HepG2 (cell line): Measurements from ENCODE around the gene TOB1. TPM values are rescaled to one million over a fixed set of nuclear protein-coding genes. Genes with fewer than 3 reads are reported as not detected.

ENCODE experiments used
- ASH2L ChIP-seq: fragments of 300-600, 200-600 bp; sonication (generic); IDR thresholded peaks from 2 replicates; pipeline ENCODE4 v1.7.0; 2017; ENCODE audit warnings: low read depth, mild to moderate bottlenecking, moderate library complexity, mixed read lengths, low read length; ENCODE audit not compliant: insufficient read length
- HMGA1 ChIP-seq: sonication (generic); formaldehyde crosslinking; conservative IDR thresholded peaks from 2 replicates; pipeline ENCODE4 v1.4.0; 2020; ENCODE audit warnings: missing genetic modification reagents
- HNRNPK ChIP-seq: fragments of 200-400 bp; formaldehyde crosslinking; IDR thresholded peaks from 2 replicates; pipeline ENCODE4 v1.6.1; 2018; ENCODE audit warnings: low read length, low read depth, moderate library complexity, mild to moderate bottlenecking; ENCODE audit not compliant: poor library complexity, severe bottlenecking
- KMT2A ChIP-seq: sonication (generic); formaldehyde crosslinking; IDR thresholded peaks from 2 replicates; pipeline ENCODE4 v1.4.0; 2020; ENCODE audit warnings: missing genetic modification reagents
- SETDB1 ChIP-seq: sonication (generic); formaldehyde crosslinking; IDR thresholded peaks from 2 replicates; pipeline ENCODE4 v1.5.1; 2020; ENCODE audit warnings: missing genetic modification reagents, mild to moderate bottlenecking, borderline replicate concordance
- SP5 ChIP-seq: IDR thresholded peaks from 2 replicates; pipeline ENCODE4 v1.6.1; 2016; ENCODE audit warnings: low read depth, borderline replicate concordance
- ZBTB7B ChIP-seq: sonication (generic); formaldehyde crosslinking; IDR thresholded peaks from 2 replicates; pipeline ENCODE4 v1.4.0; 2020; ENCODE audit warnings: missing genetic modification reagents
- ZNF263 ChIP-seq: sonication (generic); formaldehyde crosslinking; IDR thresholded peaks from 2 replicates; pipeline ENCODE4 v1.4.0; 2020; ENCODE audit warnings: missing genetic modification reagents
- ZNF563 ChIP-seq: sonication (generic); formaldehyde crosslinking; IDR thresholded peaks from 2 replicates; pipeline ENCODE4 v1.8.0; 2022; ENCODE audit warnings: mild to moderate bottlenecking, moderate library complexity, missing genetic modification reagents
- ZNF7 ChIP-seq: IDR thresholded peaks from 2 replicates; pipeline ENCODE4 v1.6.1; 2016; ENCODE audit warnings: missing biosample characterization, missing genetic modification reagents
- ZSCAN9 ChIP-seq: IDR thresholded peaks from 2 replicates; pipeline ENCODE4 v1.6.1; 2016; ENCODE audit warnings: borderline replicate concordance
- polyA plus RNA-seq, 8 experiments: library from polyadenylated mRNA; depleted of rRNA in 3 of 8; stranded (reverse) in 7 of 8; unstranded in 1 of 8; fragments of >200 nt; fragmentation: Illumina TruSeq in 4 of 8; extraction: Trizol in 4 of 8; gene quantifications; 2 replicates each; pipeline versions ENCODE4 v1.2.1 to v1.2.3, GENCODE V29; 2011 to 2016; ENCODE audit warnings: low read depth in 4 of 8, missing spikeins in 1 of 8, mixed read lengths in 1 of 8; ENCODE audit not compliant: insufficient read depth in 1 of 8
- total RNA-seq, 5 experiments: library from RNA; depleted of rRNA; stranded (reverse); fragments of >200 nt; fragmentation: Illumina TruSeq; extraction: Trizol; gene quantifications; 2 replicates each; pipeline ENCODE4 v1.2.3, GENCODE V29; 2016; ENCODE audit warnings: low read depth in 1 of 5
- TF ChIP-seq, protein P1 (sequence below): IDR thresholded peaks from 2 replicates; pipeline ENCODE4 v1.6.1; 2012; ENCODE audit warnings: low read depth, low read length, improper control_type of control experiment
- TF ChIP-seq, protein P2 (sequence below): sonication (generic); formaldehyde crosslinking; IDR thresholded peaks from 2 replicates; pipeline ENCODE4 v1.9.0; 2021; ENCODE audit warnings: missing genetic modification reagents, mild to moderate bottlenecking, borderline replicate concordance
- TF ChIP-seq, protein P3 (sequence below): sonication (generic); formaldehyde crosslinking; conservative IDR thresholded peaks from 2 replicates; pipeline ENCODE4 v1.8.1; 2023; ENCODE audit warnings: missing genetic modification reagents
- TF ChIP-seq, protein P4 (sequence below): sonication (generic); formaldehyde crosslinking; IDR thresholded peaks from 2 replicates; pipeline ENCODE4 v1.5.0; 2020; ENCODE audit warnings: mild to moderate bottlenecking, missing genetic modification reagents, borderline replicate concordance

Gene TOB1
- total and polyA plus RNA-seq, 2 of the 13 experiments (the other 11 are each of a cell fraction or from before 2014, with no cell fraction given), result 21.9 to 57.7 TPM

DNA sequence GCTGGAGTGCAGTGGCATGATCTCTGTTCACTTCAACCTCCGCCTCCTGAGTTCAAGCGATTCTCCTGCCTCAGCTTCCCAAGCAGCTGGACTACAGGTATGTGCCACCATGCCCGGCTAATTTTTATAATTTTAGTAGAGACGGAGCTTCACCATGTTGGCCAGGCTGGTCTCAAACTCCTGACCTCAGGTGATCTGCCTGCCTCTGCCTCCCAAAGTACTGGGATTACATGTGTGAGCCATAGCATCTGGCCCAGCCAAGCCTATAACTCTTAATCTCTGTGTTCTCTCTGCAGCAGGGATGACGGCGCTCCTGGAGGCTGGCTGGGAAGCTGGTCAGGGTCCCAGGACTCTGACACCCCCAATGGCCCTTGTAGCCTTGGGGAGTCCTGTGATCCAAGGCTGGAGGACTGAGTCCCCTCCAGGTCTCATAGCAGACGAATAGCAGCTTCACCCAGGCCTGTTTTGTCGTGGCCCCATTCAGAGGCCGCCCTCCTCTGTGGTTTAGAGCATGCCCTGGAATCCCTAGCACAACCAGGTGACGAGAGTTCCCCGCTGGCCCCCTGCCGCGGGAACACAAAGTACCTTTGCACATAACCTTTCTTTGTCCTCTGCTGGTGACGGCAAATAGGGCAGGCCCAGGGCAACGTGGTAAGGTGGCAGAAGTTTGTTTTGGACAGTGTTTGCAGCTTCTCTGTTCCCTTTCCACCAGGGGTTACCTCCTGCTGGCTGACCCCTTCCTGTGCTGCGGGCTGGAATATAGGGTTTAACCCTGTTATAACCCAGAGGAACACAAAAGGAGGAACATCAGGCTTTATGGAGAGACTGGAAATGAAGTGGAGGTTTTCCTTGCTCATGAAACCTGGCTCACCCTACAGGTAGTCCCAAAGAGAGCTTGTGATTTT, 43.0 kb upstream of the TOB1 start (continued):
- TF ChIP-seq HMGA1 (CRISPR knock-in tag) (no peak), KMT2A (CRISPR knock-in tag) (peak; percentile 58; the same call in 1 of the 2 replicates), HNRNPK (no peak), ZBTB7B (CRISPR knock-in tag) (peak; percentile 93), ZNF7 (CRISPR knock-in tag) (0 out of 2 replicates have a peak, but pooled peaks have one; percentile 5), ZNF563 (CRISPR knock-in tag) (peak; percentile 47), ZNF263 (CRISPR knock-in tag) (peak; percentile 93), SETDB1 (CRISPR knock-in tag) (no peak), ZSCAN9 (CRISPR knock-in tag) (peak; percentile 80), SP5 (CRISPR knock-in tag) (peak; percentile 81), ASH2L (no peak)
- TF ChIP-seq, protein P1, sequence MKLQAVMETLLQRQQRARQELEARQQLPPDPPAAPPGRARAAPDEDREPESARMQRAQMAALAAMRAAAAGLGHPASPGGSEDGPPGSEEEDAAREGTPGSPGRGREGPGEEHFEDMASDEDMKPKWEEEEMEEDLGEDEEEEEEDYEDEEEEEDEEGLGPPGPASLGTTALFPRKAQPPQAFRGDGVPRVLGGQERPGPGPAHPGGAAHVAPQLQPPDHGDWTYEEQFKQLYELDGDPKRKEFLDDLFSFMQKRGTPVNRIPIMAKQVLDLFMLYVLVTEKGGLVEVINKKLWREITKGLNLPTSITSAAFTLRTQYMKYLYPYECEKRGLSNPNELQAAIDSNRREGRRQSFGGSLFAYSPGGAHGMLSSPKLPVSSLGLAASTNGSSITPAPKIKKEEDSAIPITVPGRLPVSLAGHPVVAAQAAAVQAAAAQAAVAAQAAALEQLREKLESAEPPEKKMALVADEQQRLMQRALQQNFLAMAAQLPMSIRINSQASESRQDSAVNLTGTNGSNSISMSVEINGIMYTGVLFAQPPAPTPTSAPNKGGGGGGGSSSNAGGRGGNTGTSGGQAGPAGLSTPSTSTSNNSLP, result no peak
- TF ChIP-seq, protein P2, sequence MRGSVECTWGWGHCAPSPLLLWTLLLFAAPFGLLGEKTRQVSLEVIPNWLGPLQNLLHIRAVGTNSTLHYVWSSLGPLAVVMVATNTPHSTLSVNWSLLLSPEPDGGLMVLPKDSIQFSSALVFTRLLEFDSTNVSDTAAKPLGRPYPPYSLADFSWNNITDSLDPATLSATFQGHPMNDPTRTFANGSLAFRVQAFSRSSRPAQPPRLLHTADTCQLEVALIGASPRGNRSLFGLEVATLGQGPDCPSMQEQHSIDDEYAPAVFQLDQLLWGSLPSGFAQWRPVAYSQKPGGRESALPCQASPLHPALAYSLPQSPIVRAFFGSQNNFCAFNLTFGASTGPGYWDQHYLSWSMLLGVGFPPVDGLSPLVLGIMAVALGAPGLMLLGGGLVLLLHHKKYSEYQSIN (CRISPR knock-in tag), result no peak
- TF ChIP-seq, protein P3, sequence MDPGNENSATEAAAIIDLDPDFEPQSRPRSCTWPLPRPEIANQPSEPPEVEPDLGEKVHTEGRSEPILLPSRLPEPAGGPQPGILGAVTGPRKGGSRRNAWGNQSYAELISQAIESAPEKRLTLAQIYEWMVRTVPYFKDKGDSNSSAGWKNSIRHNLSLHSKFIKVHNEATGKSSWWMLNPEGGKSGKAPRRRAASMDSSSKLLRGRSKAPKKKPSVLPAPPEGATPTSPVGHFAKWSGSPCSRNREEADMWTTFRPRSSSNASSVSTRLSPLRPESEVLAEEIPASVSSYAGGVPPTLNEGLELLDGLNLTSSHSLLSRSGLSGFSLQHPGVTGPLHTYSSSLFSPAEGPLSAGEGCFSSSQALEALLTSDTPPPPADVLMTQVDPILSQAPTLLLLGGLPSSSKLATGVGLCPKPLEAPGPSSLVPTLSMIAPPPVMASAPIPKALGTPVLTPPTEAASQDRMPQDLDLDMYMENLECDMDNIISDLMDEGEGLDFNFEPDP (CRISPR knock-in tag), result no peak
- TF ChIP-seq, protein P4, sequence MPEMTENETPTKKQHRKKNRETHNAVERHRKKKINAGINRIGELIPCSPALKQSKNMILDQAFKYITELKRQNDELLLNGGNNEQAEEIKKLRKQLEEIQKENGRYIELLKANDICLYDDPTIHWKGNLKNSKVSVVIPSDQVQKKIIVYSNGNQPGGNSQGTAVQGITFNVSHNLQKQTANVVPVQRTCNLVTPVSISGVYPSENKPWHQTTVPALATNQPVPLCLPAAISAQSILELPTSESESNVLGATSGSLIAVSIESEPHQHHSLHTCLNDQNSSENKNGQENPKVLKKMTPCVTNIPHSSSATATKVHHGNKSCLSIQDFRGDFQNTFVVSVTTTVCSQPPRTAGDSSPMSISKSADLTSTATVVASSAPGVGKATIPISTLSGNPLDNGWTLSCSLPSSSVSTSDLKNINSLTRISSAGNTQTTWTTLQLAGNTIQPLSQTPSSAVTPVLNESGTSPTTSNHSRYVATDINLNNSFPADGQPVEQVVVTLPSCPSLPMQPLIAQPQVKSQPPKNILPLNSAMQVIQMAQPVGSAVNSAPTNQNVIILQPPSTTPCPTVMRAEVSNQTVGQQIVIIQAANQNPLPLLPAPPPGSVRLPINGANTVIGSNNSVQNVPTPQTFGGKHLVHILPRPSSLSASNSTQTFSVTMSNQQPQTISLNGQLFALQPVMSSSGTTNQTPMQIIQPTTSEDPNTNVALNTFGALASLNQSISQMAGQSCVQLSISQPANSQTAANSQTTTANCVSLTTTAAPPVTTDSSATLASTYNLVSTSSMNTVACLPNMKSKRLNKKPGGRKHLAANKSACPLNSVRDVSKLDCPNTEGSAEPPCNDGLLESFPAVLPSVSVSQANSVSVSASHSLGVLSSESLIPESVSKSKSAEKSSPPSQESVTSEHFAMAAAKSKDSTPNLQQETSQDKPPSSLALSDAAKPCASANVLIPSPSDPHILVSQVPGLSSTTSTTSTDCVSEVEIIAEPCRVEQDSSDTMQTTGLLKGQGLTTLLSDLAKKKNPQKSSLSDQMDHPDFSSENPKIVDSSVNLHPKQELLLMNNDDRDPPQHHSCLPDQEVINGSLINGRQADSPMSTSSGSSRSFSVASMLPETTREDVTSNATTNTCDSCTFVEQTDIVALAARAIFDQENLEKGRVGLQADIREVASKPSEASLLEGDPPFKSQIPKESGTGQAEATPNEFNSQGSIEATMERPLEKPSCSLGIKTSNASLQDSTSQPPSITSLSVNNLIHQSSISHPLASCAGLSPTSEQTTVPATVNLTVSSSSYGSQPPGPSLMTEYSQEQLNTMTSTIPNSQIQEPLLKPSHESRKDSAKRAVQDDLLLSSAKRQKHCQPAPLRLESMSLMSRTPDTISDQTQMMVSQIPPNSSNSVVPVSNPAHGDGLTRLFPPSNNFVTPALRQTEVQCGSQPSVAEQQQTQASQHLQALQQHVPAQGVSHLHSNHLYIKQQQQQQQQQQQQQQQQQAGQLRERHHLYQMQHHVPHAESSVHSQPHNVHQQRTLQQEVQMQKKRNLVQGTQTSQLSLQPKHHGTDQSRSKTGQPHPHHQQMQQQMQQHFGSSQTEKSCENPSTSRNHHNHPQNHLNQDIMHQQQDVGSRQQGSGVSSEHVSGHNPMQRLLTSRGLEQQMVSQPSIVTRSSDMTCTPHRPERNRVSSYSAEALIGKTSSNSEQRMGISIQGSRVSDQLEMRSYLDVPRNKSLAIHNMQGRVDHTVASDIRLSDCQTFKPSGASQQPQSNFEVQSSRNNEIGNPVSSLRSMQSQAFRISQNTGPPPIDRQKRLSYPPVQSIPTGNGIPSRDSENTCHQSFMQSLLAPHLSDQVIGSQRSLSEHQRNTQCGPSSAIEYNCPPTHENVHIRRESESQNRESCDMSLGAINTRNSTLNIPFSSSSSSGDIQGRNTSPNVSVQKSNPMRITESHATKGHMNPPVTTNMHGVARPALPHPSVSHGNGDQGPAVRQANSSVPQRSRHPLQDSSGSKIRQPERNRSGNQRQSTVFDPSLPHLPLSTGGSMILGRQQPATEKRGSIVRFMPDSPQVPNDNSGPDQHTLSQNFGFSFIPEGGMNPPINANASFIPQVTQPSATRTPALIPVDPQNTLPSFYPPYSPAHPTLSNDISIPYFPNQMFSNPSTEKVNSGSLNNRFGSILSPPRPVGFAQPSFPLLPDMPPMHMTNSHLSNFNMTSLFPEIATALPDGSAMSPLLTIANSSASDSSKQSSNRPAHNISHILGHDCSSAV (CRISPR knock-in tag), result no peak
